Osteoblast (primary cell): ENCODE measurements around the gene CDKAL1. TPM values are rescaled to one million over a fixed set of nuclear protein-coding genes. Genes with fewer than 3 reads are reported as not detected.
"Not testable (repeated sequence)": the region's sequence is repeated elsewhere in the genome, so short reads cannot be mapped to it uniquely, and the experiment has no call there.

Experiments
- DNase-seq: peaks from one replicate; pipeline ENCODE4 v3.0.0; 2011; ENCODE audit warnings: low spot score, mixed read lengths; ENCODE audit not compliant: insufficient read length; ENCODE audit errors: missing footprints
- H2AFZ ChIP-seq: 2 replicates; pipeline ENCODE4 v1.6.0; 2011; ENCODE audit warnings: mild to moderate bottlenecking, low read length
- H3K27ac ChIP-seq: 2 replicates; pipeline ENCODE4 v1.5.1; 2011; ENCODE audit warnings: mild to moderate bottlenecking, low read depth, low read length, moderate library complexity
- H3K27me3 ChIP-seq: 2 replicates; pipeline ENCODE4 v1.6.0; 2012; ENCODE audit warnings: mild to moderate bottlenecking, control low read depth, inconsistent platforms, low read length, moderate library complexity; ENCODE audit not compliant: insufficient read depth
- H3K36me3 ChIP-seq: 2 replicates; pipeline ENCODE4 v1.5.1; 2011; ENCODE audit warnings: mild to moderate bottlenecking, low read length, control low read depth, moderate library complexity; ENCODE audit not compliant: insufficient read depth
- H3K4me1 ChIP-seq: 2 replicates; pipeline ENCODE4 v1.5.1; 2011; ENCODE audit warnings: mild to moderate bottlenecking, low read length, control low read depth, moderate library complexity; ENCODE audit not compliant: insufficient read depth
- H3K4me2 ChIP-seq: 2 replicates; pipeline ENCODE4 v1.6.0; 2011; ENCODE audit warnings: mild to moderate bottlenecking, low read length; ENCODE audit not compliant: insufficient read depth
- H3K4me3 ChIP-seq: fragments of 200-600 bp; sonication (generic); 3 replicates; pipeline ENCODE4 v1.5.1; 2012; ENCODE audit warnings: mild to moderate bottlenecking, low read length, inconsistent platforms; ENCODE audit not compliant: insufficient read depth
- H3K79me2 ChIP-seq: 2 replicates; pipeline ENCODE4 v1.6.0; 2012; ENCODE audit warnings: mild to moderate bottlenecking, low read length, control low read depth, inconsistent platforms; ENCODE audit not compliant: insufficient read depth
- H3K9me3 ChIP-seq: 2 replicates; pipeline ENCODE4 v1.5.1; 2011; ENCODE audit warnings: low read depth, low read length, control low read depth
- H4K20me1 ChIP-seq: 2 replicates; pipeline ENCODE4 v1.6.0; 2012; ENCODE audit warnings: mild to moderate bottlenecking, low read length, control low read depth; ENCODE audit not compliant: insufficient read depth
- CTCF ChIP-seq: IDR thresholded peaks from 2 replicates; pipeline ENCODE4 v1.5.1; 2011; ENCODE audit warnings: mild to moderate bottlenecking, low read depth, low read length, moderate library complexity; ENCODE audit errors: extremely low read depth
- total RNA-seq: library from RNA; depleted of rRNA; stranded (reverse); fragments of >200 nt; gene quantifications from 2 replicates; pipeline ENCODE4 v1.2.3, GENCODE V29; 2012

Gene CDKAL1
- total RNA-seq, 1 donor, result 18.5 TPM

DNA sequence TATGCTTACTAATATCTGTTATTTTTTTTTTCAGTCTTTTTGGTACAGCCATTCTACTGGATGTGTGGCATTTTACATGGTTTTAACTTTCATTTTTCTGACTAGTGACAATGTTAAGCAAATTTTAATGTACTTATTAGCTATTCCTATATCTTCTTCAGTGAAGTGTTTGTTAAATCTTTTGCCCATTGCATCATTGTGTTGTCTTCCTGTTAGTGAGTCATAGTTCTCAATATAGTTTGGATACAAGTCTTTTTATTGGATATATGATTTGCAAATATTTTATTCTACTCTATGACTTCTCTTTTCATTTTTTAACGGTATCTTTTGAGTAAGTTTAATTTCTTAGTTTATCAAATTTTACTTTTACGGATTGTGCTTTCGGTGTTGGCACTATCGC is 519.4 kb downstream of the CDKAL1 start:
- H3K27ac ChIP-seq, result no peak overlapping the region
- no peak overlapping the region for H3K4me2 ChIP-seq
- H3K4me3 ChIP-seq, result no peak overlapping the region
- TF ChIP-seq CTCF, result no peak
- no peaks in the 10 kb centered on the region for H3K4me1 ChIP-seq
- H2AFZ ChIP-seq, result no peak overlapping the region
- H4K20me1 ChIP-seq, result no peaks in the 10 kb centered on the region
- no peak for DNase-seq
- H3K36me3 ChIP-seq, result no peaks in the 10 kb centered on the region
- H3K9me3 ChIP-seq, result no peaks in the 10 kb centered on the region
- H3K79me2 ChIP-seq, result no peaks in the 10 kb centered on the region
- H3K27me3 ChIP-seq, result no peaks in the 10 kb centered on the region

DNA sequence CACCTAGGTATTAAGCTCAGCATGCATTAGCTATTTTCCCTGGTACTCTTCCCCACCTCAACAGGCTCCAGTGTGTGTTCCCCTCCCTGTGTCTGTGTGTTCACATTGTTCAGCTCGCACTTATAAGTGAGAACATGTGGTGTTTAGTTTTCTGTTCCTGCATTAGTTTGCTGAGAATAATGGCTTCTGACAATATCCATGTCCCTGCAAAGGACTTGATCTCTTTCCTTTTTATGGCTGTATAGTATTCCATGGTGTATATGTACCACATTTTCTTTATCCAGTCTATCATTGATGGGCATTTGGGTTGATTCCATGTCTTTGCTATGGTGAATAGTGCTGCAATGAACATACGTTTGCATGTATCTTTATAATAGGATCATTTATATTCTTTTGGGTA is 521.2 kb downstream of the CDKAL1 start:
- H4K20me1 ChIP-seq, H3K4me1 ChIP-seq, H3K27ac ChIP-seq, H3K4me2 ChIP-seq, H3K79me2 ChIP-seq, H3K27me3 ChIP-seq, DNase-seq, H3K9me3 ChIP-seq, H3K4me3 ChIP-seq, H3K36me3 ChIP-seq, H2AFZ ChIP-seq: not testable (repeated sequence)

DNA sequence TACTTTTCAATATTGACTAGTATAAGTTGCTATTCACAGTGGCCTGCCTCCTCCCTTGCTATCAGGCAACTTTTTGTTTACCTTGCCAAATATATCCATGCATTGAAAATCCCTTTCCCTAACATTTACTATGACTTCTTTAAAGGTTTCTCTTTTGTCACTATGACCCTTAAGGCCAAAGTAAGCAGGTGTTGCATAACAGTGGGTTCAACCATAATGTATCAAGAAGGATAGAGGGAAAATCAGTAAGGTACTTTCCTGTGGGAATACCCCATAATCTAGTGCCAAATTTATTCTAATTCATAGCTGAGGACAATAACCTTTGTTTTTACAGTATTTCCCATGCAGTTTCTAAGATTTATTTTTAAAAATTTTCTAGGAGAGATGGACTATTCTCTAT is 527.6 kb downstream of the CDKAL1 start:
- no peak overlapping the region for H2AFZ ChIP-seq
- no peaks in the 10 kb centered on the region for H3K27me3 ChIP-seq
- peaks cover 3% of the 10 kb centered on the region for H3K4me1 ChIP-seq
- no peak overlapping the region for H3K27ac ChIP-seq
- no peak for DNase-seq
- H3K36me3 ChIP-seq, result no peaks in the 10 kb centered on the region
- no peaks in the 10 kb centered on the region for H4K20me1 ChIP-seq
- H3K4me3 ChIP-seq, result no peak overlapping the region
- H3K79me2 ChIP-seq, result no peaks in the 10 kb centered on the region
- peaks cover 1% of the 10 kb centered on the region for H3K9me3 ChIP-seq
- H3K4me2 ChIP-seq, result no peak overlapping the region
- TF ChIP-seq CTCF, result no peak

DNA sequence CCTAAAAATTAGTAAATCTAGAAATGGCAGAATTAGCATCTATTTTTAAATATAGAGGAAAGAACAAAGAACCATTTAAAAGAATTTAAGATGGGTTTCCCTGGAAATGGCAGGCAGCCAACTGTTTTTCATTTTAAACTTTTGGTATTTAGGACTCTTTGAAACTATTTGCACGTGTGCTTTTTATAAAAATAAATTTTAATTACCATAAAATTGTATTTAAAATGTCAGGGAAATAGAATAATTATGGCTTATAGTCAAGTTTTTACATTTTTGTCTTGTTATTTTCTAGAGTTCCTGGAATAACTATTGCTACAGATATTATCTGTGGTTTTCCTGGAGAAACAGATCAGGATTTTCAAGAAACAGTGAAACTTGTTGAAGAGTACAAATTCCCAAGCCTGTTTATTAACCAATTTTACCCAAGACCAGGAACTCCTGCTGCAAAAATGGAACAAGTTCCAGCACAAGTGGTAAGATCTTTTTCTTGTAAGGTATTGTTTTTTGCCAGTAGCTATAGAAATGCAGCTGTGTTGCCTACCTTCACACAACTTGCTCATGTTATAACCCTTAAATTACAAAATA is 530.6 kb downstream of the CDKAL1 start:
- Histone ChIP-seq H3K4me1 (peaks cover 3% of the 10 kb centered on the region), H3K27ac (no peak overlapping the region), H3K27me3 (no peaks in the 10 kb centered on the region), H4K20me1 (no peaks in the 10 kb centered on the region), H3K36me3 (no peaks in the 10 kb centered on the region), H3K4me2 (no peak overlapping the region), H3K9me3 (no peaks in the 10 kb centered on the region), H3K79me2 (no peaks in the 10 kb centered on the region), H3K4me3 (no peak overlapping the region), H2AFZ (no peak overlapping the region)
- no peak for TF ChIP-seq CTCF
- no peak for DNase-seq
